Ovary (tissue), 9 donors: ENCODE measurements around the gene C19orf47. TPM values are rescaled to one million over a fixed set of nuclear protein-coding genes. Genes with fewer than 3 reads are reported as not detected.

Experiments used
- DNase-seq, 5 donors: peaks; one replicate each; pipeline ENCODE4 v3.0.0-alpha.2; 2019 to 2020
- H3K27ac ChIP-seq, 2 donors: fragments of 200-600 bp; one replicate each; pipeline versions ENCODE4 v1.5.1 to v1.8.0; 2019 to 2022
- H3K27me3 ChIP-seq: fragments of 200-600 bp; one replicate; pipeline ENCODE4 v1.8.0; 2022
- H3K36me3 ChIP-seq: fragments of 200-600 bp; sonication (generic); one replicate; pipeline ENCODE4 v1.5.1; 2019
- H3K4me1 ChIP-seq: one replicate; pipeline ENCODE4 v1.8.1; 2013; ENCODE audit warnings: mild to moderate bottlenecking, moderate library complexity; ENCODE audit not compliant: insufficient read depth
- H3K4me3 ChIP-seq: fragments of 200-600 bp; sonication (generic); one replicate; pipeline ENCODE4 v1.5.1; 2017
- H3K9me3 ChIP-seq, 2 donors: fragments of 200-600 bp in 1 of 2; sonication (generic) in 1 of 2; one replicate each; pipeline versions ENCODE4 v1.5.1 to v1.8.1; 2013 to 2019; ENCODE audit warnings: mild to moderate bottlenecking in 1 of 2, moderate library complexity in 1 of 2
- EP300 ChIP-seq: sonication (generic); formaldehyde crosslinking; IDR thresholded peaks from one replicate; pipeline ENCODE4 v1.6.1; 2017; ENCODE audit warnings: antibody characterized with exemption
- POLR2A ChIP-seq: fragments of 450-650 bp; IDR thresholded peaks from one replicate; pipeline ENCODE4 v1.6.1; 2017; ENCODE audit warnings: antibody characterized with exemption, mild to moderate bottlenecking, moderate library complexity
- WGBS, 3 donors: extraction: QIAGEN DNeasy Blood & Tissue Kit in 1 of 3; methylation state at CpG; one replicate each; pipeline versions ENCODE4 v1.1.5 to v1.1.7; 2013 to 2017; 5-methylcytosine and 5-hydroxymethylcytosine counted together
- intact Hi-C, 4 donors: fragments of 100-400 bp; cut with DNase I; formaldehyde crosslinking; loops; one replicate each; pipeline versions ENCODE4 v1.11.0 to v1.15.1; 2022 to 2023
- polyA plus RNA-seq, 2 donors: library from polyadenylated mRNA; stranded (reverse); fragments of 200-250 nt in 1 of 2; fragments of 350-450 nt in 1 of 2; fragmentation: Illumina TruSeq in 1 of 2; extraction: RNeasy Lipid Tissue Mini Kit (QIAGEN cat#74804) in 1 of 2; gene quantifications; one replicate each; pipeline ENCODE4 v1.2.3, GENCODE V29; 2013 to 2014
- total RNA-seq, 7 donors: library from RNA; depleted of rRNA in 2 of 7; stranded (reverse); fragments of >200 nt in 2 of 7; fragmentation: NEBNext Ultra II Directional in 3 of 7; extraction: Animal tissue kit (Norgen Biotek cat#: 25700) in 3 of 7; gene quantifications; one replicate each; pipeline versions ENCODE4 v1.1.0 to v1.2.4, GENCODE V29; 2016 to 2023
- TF ChIP-seq, protein P1 (sequence below), 3 donors: fragments of 450-650 bp in 2 of 3; fragments of 200-600 bp in 1 of 3; IDR thresholded peaks; one replicate each; pipeline versions ENCODE4 v1.5.1 to v1.8.0; 2016 to 2022; ENCODE audit warnings: antibody characterized with exemption in 3 of 3, mild to moderate bottlenecking in 1 of 3
- donor health status: DM: no; HTN: no; CAD: no; lungs with moderate emphysema.
- donor health status: DM: no; HTN: no; CAD: no.
- donor health status: Bipolar disorder and iron deficiency.
- donor health status: DM: yes; HTN: yes; CAD: no.
- donor health status: DM: no; HTN: no; CAD: no.
- donor health status: DM: yes; HTN: yes; CAD: no.

The C19orf47 gene
- total and polyA plus RNA-seq, 9 donors, result 3.5 to 15.8 (median 12.2) TPM

GRCh38 chr19:40286235-40286970, 61.8 kb downstream of the C19orf47 start:
- no peaks in the 10 kb centered on the region for H3K27me3 ChIP-seq
- H3K9me3 ChIP-seq, result no peaks in the 10 kb centered on the region
- peak overlapping the region; percentile 45 for H3K4me3 ChIP-seq
- WGBS, 3 donors, result 8 to 31% (median 18%) methylated on average over 16 of the region's 16 CpGs
- H3K27ac ChIP-seq, result peak overlapping the region in 1 of 2 donors; percentile 94
- H3K4me1 ChIP-seq, result peaks cover 20% of the 10 kb centered on the region
- intact Hi-C loops, result no loop called here
- TF ChIP-seq POLR2A (no peak), EP300 (no peak)
- TF ChIP-seq, protein P1, sequence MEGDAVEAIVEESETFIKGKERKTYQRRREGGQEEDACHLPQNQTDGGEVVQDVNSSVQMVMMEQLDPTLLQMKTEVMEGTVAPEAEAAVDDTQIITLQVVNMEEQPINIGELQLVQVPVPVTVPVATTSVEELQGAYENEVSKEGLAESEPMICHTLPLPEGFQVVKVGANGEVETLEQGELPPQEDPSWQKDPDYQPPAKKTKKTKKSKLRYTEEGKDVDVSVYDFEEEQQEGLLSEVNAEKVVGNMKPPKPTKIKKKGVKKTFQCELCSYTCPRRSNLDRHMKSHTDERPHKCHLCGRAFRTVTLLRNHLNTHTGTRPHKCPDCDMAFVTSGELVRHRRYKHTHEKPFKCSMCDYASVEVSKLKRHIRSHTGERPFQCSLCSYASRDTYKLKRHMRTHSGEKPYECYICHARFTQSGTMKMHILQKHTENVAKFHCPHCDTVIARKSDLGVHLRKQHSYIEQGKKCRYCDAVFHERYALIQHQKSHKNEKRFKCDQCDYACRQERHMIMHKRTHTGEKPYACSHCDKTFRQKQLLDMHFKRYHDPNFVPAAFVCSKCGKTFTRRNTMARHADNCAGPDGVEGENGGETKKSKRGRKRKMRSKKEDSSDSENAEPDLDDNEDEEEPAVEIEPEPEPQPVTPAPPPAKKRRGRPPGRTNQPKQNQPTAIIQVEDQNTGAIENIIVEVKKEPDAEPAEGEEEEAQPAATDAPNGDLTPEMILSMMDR (IDR thresholded peaks at IDR 0.05), result no peak
- no peaks in the 10 kb centered on the region for H3K36me3 ChIP-seq
- no peak for DNase-seq

DNA sequence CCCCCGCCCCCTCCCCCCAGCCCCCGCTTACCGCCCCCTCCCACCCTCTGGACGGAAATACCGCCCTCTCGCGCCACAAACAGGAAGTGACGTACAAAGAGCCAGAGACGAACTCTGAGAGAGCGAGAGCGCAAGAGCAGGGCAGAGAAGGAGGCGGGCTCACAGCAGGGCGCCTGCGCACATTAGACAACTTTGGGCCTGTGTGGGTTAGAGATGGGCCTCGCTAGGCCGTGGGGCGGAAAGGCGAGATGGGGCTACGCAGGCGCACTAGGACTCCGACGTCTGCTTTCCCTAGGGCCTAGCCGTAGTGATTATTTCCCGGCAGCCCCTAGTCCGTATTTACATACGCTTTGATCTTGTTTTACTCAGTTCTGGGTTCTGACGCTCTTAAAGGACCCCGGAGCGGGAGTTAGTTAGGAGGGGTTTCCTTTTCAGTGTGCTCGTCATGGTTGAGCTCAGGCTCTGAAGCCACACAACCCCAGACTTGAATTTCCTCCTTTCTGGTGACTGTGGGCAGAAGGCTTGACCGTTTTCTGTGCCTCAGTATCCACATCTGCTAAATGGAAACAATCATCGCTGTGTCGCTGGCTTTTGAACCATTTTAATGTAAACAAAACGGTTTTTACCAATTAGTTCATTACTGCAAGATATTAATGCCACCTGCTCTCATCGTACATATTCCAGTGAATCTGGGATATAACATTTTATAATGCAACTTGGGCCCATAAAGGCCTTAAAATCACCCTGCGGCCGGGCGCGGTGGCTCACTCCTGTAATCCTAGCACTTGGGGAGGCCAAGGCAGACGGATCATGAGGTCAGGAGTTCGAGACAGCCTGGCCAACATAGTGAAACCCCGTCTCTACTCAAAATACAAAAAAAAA, 62.6 kb downstream of the C19orf47 start:
- intact Hi-C loops, result no loop called here
- peak; percentile 97 to 99 (median 99) for DNase-seq
- Histone ChIP-seq H3K36me3 (no peaks in the 10 kb centered on the region), H3K9me3 (no peaks in the 10 kb centered on the region), H3K4me3 (peak overlapping the region; percentile 97), H3K27me3 (no peaks in the 10 kb centered on the region), H3K27ac (peak overlapping the region; percentile 89 to 94), H3K4me1 (peaks cover 27% of the 10 kb centered on the region)
- 4 to 12% (median 4%) methylated on average over 39 to 42 of the region's 42 CpGs for WGBS, 3 donors
- TF ChIP-seq POLR2A, result peak; percentile 25
- TF ChIP-seq, protein P1 (IDR thresholded peaks at IDR 0.05), result no peak
- TF ChIP-seq EP300, result peak; percentile 86

- Histone ChIP-seq H3K4me3 (peak within 1 kb of the TSS; percentile 97), H3K27me3 (no peaks in the 10 kb centered on the region), H3K27ac (peak within 1 kb of the TSS; percentile 89 to 94), H3K4me1 (peaks cover 36% of the 10 kb centered on the region), H3K36me3 (no peaks in the 10 kb centered on the region), H3K9me3 (no peaks in the 10 kb centered on the region)
- peak; percentile 78 to 89 (median 88) for DNase-seq
- 1% methylated on average over 20 to 84 of the region's 84 CpGs for WGBS, 3 donors
- TF ChIP-seq, protein P1 (IDR thresholded peaks at IDR 0.05), result peak in 1 of 3 donors; percentile 21
- TF ChIP-seq EP300 (no peak), POLR2A (peak; percentile 50)
- intact Hi-C loops, result no loop called here
These were observed 63.5 kb downstream of the C19orf47 start, which contains the start of gene AKT2 for GRCh38 chr19:40284501-40285352. Gene AKT2 (minus strand): TSS chr19:40285345. CDS start chr19:40265267, 20,078 bp downstream.

- peak overlapping the region; percentile 89 to 94 for H3K27ac ChIP-seq
- H3K4me3 ChIP-seq, result peak overlapping the region; percentile 97
- DNase-seq, result no peak
- no peaks in the 10 kb centered on the region for H3K36me3 ChIP-seq
- intact Hi-C loops, result no loop called here
- WGBS, 3 donors, result 2 to 11% (median 7%) methylated on average over 4 of the region's 4 CpGs
- no peaks in the 10 kb centered on the region for H3K9me3 ChIP-seq
- H3K27me3 ChIP-seq, result no peaks in the 10 kb centered on the region
- TF ChIP-seq, protein P1 (IDR thresholded peaks at IDR 0.05), result no peak
- TF ChIP-seq POLR2A, result no peak
- TF ChIP-seq EP300, result no peak
- H3K4me1 ChIP-seq, result peaks cover 40% of the 10 kb centered on the region
These were observed 64.0 kb downstream of the C19orf47 start for GRCh38 chr19:40284251-40284500.
